ENCODE data around the gene MSH3.
"Not testable (repeated sequence)": the region's sequence is repeated elsewhere in the genome, so short reads cannot be mapped to it uniquely, and the experiment has no call there.

The MSH3 gene

GRCh38 chr5:80864109-80864508, 209.7 kb downstream of the MSH3 start:
- DNase-seq: no peak

GRCh38 chr5:80864706-80865435, 210.4 kb downstream of the MSH3 start:
- no peak for DNase-seq

GRCh38 chr5:80865551-80865950, 211.1 kb downstream of the MSH3 start:
- DNase-seq: no peak

- peak; percentile 22 for DNase-seq
These were observed 211.9 kb downstream of the MSH3 start for GRCh38 chr5:80866371-80866770.

- no peak for DNase-seq
These were observed 212.8 kb downstream of the MSH3 start for GRCh38 chr5:80867233-80867632.

GRCh38 chr5:80870442-80870841, 216.0 kb downstream of the MSH3 start:
- no peak for DNase-seq

- DNase-seq: no peak
These were observed 217.1 kb downstream of the MSH3 start for GRCh38 chr5:80871541-80871961.

- no peak for DNase-seq
These were observed 219.7 kb downstream of the MSH3 start for GRCh38 chr5:80874162-80874561.

- no peak for DNase-seq
These were observed 223.1 kb downstream of the MSH3 start for GRCh38 chr5:80877592-80877991.

- no peak for DNase-seq
These were observed 227.3 kb downstream of the MSH3 start for GRCh38 chr5:80881726-80882125.

GRCh38 chr5:80883390-80883789, 228.9 kb downstream of the MSH3 start:
- not testable (repeated sequence) for DNase-seq

- DNase-seq: no peak
These were observed 229.8 kb downstream of the MSH3 start for GRCh38 chr5:80884086-80884813.

GRCh38 chr5:80884929-80885328, 230.5 kb downstream of the MSH3 start:
- DNase-seq: no peak

GRCh38 chr5:80885396-80886000, 231.0 kb downstream of the MSH3 start:
- DNase-seq: no peak

- DNase-seq: no peak
These were observed 239.6 kb downstream of the MSH3 start for GRCh38 chr5:80894083-80894482.

- DNase-seq: no peak
These were observed 241.1 kb downstream of the MSH3 start for GRCh38 chr5:80895523-80895922.

GRCh38 chr5:80902624-80903023, 248.2 kb downstream of the MSH3 start:
- DNase-seq: not testable (repeated sequence)

- no peak for DNase-seq
These were observed 250.2 kb downstream of the MSH3 start for GRCh38 chr5:80904533-80905187.

GRCh38 chr5:80905405-80905804, 251.0 kb downstream of the MSH3 start:
- no peak for DNase-seq

GRCh38 chr5:80912479-80912878, 258.0 kb downstream of the MSH3 start:
- DNase-seq: no peak

GRCh38 chr5:80915716-80916115, 261.3 kb downstream of the MSH3 start:
- DNase-seq: no peak

GRCh38 chr5:80916676-80917075, 262.2 kb downstream of the MSH3 start:
- no peak for DNase-seq

- no peak for DNase-seq
These were observed 263.2 kb downstream of the MSH3 start for GRCh38 chr5:80917631-80918030.

Measured in GF-D8 (cell line).